Measurements from ENCODE around the gene TPP1.

Gene TPP1

DNA sequence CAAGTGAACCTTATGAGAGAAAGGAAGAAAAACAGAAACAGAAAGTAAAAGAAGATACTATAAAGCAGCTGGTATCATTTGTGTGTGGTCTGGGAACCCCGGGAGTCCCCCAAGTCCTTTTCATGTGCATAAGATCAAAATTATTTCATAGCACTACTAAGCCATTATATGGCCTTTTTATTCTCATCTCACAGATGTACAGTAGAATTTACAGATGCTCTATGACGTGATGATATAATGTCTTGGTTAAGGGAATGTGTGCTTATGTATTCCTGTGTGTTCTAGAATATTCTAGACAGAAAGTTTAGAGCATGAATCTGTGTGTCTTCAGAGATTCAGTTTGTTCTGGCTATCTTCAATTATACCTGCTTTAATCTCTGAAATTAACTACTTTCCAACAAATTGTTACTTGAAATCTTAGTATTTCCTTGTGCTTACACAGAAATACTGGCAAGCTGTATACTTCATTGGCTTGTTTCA, 8.6 kb upstream of the TPP1 start:
- DNase-seq (ENCODE audit: low read depth in 2 of 2): no peak

DNA sequence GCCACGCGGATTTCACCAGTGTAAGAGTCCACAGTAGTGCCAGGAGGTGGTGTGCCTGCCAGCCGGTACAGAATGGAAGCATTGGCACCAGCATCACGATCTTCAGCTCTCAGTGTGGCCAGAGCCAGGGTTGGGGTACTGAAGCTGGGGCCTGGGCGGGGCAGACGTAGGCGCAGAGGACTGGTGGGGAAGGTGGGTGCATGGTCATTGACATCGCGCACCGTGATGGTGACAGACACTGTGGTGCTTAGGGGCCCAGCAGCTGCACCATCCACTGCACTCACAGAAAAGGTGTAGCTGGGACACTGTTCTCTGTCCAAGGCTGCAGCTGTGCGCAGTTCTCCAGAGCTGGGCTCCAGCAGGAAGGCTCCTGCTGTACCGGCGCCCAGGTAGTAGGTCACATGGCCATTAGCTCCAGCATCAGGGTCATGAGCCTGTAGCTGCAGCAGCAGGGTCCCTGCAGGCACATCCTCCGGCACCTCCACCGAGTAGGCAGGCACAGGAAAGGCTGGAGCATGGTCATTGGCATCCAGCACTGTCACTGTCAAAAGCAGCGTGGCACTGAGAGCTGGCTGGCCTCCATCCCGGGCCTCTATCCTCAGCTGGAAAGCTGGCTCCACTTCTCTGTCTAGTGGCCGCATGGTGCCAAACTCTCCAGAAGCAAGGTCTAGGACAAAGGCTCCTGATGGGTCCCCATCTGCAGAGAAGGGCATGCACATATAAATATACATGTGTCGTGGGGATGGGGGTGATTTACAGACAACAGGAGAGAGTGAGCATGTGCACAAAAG, 7.9 kb upstream of the TPP1 start:
- DNase-seq (ENCODE audit: low read depth in 2 of 2): no peak

DNA sequence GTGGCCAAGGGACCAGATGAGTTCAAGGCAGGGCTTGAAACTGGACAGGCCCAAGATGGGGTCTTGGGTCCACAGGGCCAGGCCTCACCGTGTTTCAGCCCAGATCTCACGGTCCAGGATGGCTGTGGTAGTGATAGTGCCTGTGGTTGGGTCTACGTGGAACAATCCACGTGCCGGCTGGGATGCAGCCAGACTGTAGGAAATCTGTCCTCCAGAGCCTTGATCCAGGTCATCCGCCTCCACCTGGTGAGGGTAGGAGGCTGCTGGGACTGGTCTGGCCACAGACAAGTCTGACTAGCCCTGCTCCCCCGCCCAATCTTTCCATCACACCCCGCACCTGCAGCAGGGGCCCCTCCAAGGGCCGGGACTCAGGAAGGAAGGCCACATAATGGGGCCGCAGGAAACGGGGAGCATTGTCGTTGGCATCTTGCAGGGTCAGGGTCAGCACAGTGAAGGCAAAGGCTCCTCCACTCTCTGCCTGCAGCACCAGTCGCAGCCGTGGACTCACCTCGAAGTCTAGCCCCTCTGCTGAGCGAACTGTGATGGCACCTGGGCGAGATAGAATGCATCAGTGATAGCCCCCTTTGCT, 6.7 kb upstream of the TPP1 start:
- DNase-seq (ENCODE audit: low read depth in 2 of 2): no peak

- no peak for DNase-seq (ENCODE audit: low read depth in 2 of 2)
Measured at GRCh38 chr11:6625156-6625831, 6.1 kb upstream of the TPP1 start.

DNA sequence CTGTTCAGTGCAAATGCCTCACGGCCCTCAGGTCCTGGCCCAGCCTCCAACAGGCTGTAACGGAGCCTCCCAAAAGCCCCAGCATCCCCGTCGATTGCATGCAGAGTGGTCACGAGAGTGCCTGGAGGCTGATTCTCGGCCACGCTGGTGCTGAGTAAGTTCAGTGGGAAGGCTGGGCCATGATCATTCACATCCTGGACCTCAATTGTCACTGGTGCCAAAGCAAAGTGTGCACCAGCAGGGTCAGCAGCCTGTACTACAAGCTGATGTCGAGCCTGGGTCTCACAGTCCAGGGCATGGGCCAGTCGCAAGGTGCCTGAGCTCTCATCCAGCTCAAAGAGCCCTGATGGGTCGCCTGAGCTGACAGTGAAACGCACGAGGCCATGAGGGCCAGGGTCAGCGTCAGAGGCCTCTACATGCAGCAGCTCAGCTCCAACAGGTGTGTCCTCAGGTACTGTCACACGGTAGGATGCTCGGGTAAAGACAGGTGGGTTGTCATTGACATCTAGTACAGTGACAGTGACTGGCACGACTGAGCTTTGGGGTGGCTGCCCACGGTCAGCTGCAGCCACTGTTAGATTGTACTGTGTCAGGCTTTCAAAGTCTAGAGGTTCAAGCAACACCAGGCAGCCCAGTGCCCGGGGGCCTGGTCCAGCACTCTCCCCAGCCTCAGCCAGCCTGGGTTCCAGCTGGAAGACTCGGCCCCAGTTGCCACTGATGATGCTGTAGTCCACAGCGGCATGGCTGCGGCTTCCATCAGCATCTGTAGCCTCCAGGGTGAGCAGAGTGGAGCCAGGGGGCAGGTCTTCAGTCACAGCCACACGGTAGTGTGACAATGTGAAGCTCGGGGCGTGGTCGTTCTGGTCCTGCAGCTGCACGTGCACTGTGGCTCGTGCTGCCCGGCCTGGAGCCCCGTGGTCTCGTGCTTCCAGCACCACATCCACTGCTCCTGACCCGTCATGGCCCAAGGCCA, 4.5 kb upstream of the TPP1 start:
- DNase-seq (ENCODE audit: low read depth in 2 of 2): no peak

DNA sequence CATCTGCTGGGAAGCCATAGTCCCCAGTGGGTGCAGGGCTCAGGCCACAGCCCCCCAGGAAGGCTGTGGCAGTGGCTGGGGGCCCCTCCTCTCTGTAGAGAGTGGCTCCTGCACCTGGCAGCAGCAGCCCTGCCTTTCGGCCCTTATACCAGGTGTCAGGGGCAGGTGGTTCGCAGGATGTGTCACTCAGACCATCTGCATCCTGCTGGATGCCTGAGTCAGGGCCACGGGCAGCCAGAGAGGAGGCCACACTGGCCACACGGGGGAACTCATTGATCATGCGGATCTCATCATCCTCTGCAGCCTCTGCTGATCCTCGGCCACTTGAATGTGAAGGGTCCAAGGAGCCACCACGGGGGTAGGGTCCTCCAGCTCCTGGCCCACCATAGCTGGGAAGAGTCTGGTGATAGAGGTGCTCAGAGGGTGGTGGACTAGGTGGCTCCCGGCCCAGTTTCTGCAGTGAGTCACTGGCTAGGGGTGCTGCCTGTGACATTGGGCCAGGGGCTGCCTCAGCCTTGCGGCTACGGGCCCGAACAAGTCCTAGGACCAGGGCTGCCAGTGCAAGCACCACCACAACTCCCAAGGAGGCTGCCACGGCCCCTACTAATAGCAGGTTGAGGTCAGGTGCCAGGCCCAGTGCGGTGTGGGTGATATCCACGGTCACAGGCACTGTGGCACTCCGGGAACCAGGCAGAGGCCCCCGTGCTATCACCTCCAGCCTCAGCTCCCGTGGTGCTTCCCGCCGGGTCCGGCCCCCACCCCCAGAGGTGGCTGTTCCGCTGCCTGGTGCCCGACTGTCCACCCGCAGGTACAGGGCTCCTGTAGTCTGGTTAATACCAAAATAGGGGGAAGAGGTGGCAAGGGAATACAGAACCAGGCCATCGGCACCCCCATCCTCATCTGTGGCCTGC, 3.3 kb upstream of the TPP1 start:
- no peak for DNase-seq (ENCODE audit: low read depth in 2 of 2)

DNA sequence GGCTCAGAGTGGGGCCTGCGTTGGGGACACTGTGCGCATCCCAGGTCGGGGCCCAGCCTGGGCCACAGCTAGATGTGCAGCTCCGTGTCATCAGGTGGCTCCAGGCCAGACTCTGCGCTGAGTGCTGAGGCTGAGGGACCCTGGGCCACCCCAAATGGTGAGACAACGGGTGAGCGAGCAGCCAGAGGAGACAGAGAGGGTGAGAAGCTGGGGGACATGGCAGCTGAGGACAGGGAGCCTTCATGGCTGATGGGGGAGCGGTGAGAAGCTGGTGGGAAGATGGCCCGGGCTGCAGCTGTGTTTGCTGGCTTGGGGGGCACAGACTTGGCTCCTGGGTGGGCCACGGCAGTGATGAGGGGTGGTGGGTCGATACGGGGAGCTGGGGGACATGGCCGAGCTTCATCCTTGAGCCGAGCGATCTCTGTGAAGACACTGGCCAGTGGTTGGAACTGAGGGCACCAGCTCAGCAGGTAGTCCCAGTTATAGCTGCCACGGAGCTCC, 2.5 kb upstream of the TPP1 start:
- DNase-seq (ENCODE audit: low read depth in 2 of 2): no peak

GRCh38 chr11:6620636-6621035, 1.4 kb upstream of the TPP1 start:
- DNase-seq (ENCODE audit: low read depth in 2 of 2): no peak

- peak in 1 of 2 donors; percentile 64 for DNase-seq (ENCODE audit: low read depth in 2 of 2)
Measured at GRCh38 chr11:6618117-6619003, 862 bp downstream of the TPP1 start.

DNA sequence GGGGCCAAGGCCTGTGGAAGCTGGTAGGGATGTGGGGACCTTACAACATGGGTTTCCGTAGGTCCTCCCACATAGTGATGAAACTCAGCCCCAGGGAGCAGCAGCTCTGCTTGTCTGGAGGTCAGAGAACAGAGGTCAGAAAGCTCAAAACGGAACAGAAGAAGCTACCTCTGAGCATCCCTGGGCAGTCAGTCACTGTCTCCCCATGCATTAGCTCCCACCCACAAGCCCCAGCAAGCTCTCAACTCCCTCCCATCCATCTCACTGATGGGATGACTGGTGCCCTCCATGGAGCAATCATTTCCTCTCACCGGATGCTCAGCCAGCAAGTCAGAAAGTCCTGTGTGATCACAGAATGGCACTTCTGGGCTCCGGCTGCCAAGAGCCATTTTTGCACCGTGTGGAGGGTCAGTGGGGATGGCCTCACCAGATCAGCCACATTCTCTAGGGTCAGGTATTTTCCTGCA, 1.9 kb downstream of the TPP1 start:
- DNase-seq (ENCODE audit: low read depth in 2 of 2): no peak

DNA sequence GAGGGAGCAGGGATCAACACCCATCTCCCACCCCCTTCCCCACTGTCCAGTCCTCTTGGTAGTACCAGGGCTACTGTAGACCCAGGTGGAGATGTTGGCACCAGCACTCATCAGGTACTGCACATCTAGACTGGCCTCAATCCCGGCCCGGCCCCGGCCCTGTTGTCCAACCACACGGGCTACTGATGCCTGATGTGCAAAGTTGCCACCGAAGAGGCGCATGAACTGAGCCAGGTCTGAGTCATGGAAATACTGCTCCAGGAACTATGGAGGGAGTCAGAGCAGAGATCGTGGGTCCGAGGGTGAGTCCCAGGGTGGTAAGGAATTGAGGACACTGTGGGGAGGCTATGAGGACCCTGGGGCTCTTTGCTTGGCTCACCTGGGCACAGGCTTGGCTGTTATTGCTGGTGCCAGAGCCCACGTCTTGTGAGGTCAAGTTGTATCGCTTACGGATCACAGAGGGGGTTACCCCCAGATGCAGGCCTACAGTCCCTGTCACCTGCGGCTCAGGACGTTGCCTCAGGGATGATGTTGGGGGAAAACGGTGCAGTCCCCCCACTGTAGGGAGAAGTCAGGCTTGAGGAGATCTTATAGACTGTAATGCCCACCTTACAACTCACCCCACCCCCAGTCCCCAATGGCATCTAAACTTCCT, 2.5 kb downstream of the TPP1 start:
- no peak for DNase-seq (ENCODE audit: low read depth in 2 of 2)

DNA sequence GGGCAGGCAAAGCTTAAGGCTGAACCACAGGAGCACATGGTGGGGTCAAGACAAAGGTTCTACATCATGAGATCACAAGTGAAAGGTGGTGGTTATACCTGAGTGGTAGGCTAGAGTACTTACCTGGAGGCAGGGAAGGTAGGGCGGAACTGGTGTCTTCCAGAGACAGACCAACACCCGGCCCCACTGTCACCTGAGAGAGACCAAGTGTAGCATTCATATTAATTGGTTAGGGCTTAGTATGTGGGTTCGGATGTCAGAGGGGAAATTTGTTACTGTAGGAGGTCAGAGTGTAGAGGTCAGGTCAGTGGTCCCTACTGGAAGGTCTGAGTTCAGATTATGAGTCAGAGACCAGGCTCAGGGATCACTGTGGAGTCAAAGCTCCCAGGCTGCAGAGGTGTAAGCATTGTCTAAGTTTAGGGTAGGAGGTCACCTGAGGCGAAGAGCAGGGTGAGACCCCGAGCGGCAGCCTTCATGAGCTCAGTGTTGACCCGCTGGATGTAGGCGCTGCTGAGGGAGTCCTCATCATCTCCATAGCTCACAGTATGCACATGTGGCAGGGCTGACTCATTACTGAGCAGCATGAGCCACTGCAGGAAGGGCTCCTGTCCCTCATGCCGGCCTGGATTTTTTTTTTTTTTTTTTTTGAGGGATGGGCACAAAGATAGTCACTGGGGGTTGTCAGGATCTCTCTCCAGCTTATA, 3.2 kb downstream of the TPP1 start:
- DNase-seq (ENCODE audit: low read depth in 2 of 2): no peak

- no peak for DNase-seq (ENCODE audit: low read depth in 2 of 2)
Measured at GRCh38 chr11:6615046-6615445, 4.2 kb downstream of the TPP1 start.

- no peak for DNase-seq (ENCODE audit: low read depth in 2 of 2)
Measured at GRCh38 chr11:6614446-6614845, 4.8 kb downstream of the TPP1 start.

DNA sequence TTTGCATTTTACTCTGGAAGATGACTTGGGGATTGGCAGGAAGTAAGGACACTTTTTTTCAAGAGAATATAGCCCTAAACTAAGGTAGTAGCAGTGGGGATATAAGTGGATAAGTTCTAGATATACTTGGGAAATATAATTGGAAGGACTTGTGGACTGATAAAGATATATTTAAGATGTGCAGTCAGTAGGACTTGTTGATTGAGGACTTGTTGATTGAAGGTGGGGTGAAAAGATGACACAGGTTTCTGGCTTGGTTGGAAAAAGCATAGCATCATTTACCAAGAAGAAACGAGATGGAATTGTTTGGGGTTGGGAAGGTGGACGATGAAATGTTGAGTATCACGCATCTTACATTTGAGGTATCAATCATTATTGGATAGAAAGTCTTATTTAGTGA, 5.7 kb downstream of the TPP1 start:
- DNase-seq (ENCODE audit: low read depth in 2 of 2): no peak

DNA sequence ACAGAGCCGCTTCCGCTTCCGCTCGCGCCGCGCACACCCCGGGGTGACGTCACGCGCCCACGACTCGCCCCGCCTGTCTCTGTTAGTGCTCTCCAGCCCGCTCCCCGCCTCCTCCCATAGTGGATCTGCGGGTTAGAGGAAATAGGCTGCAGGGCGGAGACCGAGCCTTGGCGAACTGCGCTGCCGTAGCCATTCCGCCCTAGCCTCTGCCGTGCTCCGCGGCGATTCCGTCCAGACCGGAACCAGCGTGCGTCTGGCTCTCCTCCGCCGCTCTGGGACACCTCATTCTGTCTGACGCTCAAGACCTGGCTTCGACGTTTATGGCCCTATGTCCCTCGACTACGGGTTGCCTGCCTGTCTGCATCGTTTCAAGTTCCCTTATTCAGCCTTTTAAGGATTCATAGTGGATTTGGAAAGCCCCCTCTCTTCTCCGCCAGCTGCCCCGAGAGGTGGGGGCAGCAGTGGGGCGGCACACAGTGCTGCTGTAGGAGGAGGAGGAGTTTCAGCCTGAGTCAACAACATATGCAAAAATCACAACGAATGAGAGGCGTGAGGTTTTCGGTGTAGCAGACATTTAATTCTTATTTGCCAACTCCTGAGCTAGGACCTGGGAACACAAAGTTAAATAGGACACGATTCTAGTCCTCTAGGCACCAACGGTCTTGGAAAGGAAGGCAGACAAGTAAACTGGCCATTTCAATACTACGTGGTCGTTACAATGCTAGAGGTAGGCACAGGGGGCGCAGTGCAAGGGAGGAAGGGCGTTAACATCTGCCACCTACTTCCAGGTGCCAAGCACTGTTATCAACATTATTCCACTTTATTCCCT, 6.8 kb downstream of the TPP1 start, which contains the start of gene TAF10:
Gene TAF10, minus strand, starts transcription at position 4 of the 829 bp plus-strand sequence. CDS start 27 bp downstream, outside the sequence.
- peak; percentile 93 to 94 for DNase-seq (ENCODE audit: low read depth in 2 of 2)

DNA sequence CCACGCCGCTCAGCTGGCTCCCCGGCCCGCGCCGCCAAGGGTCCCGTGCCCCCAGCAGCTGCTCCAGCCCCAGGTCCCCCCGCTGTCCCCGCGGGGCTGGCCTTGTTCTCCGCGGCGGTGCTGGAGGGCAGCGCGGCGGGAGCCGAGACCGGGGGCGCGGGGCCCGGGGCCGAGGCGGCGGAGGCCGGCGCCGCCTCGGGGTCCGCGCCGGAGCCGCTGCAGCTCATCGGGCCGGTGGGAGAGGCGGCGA, 7.3 kb downstream of the TPP1 start:
- no peak for DNase-seq (ENCODE audit: low read depth in 2 of 2)
